DMS153 treated with DMSO at 0.1 percent for 48 hours (cell line): Measurements from ENCODE around the gene CHGA.

Experiments
- DNase-seq: peaks from one replicate; lab custom pipeline; 2025; ENCODE audit not compliant: unreplicated experiment; lab: John Stamatoyannopoulos, UW

CHGA gene, protein sequence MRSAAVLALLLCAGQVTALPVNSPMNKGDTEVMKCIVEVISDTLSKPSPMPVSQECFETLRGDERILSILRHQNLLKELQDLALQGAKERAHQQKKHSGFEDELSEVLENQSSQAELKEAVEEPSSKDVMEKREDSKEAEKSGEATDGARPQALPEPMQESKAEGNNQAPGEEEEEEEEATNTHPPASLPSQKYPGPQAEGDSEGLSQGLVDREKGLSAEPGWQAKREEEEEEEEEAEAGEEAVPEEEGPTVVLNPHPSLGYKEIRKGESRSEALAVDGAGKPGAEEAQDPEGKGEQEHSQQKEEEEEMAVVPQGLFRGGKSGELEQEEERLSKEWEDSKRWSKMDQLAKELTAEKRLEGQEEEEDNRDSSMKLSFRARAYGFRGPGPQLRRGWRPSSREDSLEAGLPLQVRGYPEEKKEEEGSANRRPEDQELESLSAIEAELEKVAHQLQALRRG

DNA sequence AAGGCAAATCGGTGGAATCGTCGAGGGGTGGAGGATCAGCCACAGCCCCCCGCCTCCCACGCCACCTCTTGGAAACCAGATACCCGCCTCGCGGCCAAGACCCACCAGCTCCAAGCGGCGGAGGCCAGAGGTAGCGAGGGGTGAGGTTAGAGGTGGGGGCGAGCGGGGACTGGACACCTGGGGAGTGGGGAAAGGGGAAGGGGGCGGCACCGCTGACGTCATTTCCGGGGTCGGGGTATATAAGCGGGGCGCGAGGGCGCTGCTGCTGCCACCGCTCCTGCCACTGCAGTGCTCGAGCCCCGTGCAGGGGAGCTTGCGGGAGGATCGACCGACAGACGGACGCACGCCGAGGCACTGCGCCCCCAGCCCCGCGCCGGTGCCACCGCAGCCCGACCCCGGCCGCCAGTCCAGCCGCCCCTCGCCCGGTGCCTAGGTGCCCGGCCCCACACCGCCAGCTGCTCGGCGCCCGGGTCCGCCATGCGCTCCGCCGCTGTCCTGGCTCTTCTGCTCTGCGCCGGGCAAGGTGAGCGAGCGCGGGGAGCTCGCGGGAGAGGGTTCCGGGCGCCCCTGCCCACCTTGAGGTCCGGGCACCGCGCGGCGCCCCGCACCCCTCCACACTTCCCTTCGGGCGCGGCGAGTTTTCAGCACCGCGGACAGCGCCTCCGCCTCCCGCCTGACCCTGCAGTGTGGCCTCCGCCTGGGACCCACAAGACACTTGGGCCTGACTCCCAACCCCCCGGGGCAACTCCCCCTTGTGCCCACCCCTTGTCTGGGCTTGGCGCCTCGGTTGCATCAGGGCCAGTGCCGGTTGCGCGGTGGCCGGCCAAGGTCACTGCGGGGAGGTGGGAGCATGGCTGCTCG, at the start of gene CHGA:
Gene CHGA, plus strand, starts transcription at position 268 of the 861 bp plus-strand sequence. Its CDS starts 210 bp downstream, at position 478.
- peak; percentile 49 for DNase-seq

DNA sequence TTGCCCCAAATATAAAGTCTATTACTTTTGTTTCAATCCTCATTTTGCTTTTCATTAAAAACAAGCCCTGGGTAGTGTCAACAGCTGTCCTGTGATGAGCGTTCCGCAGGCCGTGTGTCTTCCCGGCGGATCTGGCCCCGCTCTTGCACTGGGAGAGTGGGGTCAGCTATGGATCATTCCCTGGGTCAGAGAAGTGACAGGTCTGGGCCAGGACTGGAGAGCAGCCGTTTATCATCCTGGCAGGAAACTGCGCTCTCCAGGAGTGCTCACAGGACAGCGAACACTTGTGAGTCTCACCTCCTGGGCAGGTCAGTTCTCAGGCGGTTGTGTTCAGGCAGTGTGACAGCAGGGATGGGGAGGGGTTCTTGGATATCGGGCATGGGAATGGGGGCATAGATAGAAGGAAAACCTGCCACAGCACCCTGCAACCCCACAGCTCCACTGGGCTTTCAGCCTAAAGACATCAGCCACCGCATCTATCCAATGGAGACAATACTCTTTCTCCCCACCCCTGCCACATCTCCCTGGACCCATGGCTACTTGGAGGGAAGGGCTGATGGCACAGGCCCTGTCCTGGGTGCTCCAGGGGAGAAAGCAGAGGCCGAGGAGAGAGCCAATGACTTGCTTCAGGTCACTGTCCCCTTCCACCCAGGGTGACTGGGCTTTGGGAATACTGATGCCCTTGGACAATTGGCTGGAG, 47.8 kb upstream of the CHGA start:
- no peak for DNase-seq

DNA sequence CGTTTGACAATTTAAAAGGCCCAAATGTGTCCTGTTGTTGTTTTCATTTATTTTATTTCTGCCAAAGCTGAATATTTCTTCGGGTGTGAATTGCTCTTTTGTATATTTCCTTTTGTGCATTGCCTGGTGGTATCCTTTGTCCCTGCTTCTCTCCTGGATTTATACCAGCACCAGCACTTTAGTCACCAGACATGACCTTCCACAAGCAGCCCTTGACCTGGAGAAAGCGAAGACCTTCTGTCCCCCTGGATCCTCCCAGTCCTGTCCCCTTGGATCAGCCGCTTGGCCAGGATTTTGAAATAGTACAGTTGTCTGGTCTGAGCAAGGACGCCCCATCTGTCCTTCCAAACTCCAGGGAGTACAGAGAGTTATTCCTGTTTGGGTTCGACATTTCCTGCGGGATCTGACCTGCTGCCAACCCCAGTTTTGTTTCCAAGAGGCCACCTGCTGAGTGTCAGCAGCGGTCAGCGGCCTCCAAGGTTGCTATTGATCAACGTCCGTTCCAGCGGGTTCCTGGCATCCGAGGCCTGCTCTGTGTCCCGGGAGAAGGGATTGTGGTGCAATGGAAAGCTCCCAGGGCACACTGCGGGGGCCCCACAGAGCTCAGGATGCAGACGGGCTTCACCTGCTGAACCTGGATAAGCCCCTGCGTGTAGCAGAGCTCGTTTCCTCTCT, 45.1 kb upstream of the CHGA start:
- DNase-seq = no peak

DNA sequence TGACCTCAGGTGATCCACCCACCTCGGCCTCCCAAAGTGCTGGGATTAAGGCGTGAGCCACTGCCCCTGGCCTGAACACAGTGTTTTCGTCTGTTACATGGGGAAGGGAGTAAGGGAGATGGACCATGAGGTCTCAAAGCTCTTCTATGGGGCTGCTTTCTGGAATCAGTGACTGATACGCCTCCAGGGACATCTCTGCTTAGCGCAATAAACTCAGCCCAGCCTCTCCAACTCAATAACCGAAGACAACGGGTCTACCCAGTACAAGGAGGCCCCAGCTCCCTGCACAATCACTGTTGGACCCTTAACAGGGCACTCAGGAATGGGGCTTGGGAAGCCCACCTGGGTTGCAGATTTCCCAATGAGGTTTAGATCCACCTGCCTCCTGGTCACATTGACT, 42.6 kb upstream of the CHGA start:
- DNase-seq = no peak

DNA sequence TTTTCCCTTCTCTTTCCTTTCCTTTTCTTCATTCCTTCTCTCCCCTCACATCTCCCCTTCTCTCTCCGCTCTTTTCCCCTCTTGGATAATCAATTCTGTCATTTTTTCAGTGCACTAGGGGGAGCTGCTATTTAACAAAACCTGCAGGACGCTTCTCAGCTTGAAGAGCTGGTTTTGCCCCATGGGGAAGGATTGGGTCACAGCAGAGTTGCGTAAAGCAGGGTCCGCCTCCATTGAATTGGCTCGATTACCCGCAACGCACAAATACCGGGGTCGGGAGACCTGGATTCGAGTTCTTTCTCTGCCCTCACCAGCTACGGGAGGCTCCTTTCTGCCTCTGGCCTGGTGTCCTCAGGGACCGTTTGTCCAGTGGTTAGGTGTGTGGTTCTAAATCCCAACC, 42.1 kb upstream of the CHGA start:
- peak; percentile 62 for DNase-seq

DNA sequence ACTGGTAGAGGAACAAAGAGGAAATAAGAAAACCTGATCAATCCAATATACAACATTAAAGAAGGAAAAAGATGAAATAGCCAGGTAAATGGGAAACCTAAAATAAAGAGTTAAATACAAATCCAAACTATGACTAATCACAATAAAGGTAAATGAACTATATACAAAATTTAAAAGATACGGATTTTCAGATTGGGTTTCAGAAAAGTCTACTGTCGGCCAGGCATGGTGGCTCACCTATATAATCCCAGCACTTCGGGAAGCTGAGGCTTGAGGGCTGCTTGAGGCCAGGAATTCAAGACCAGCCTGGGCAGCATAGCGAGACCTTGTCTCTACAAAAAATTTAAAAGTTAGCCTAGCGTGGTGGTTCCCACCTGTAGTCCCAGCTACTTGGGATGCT, 39.9 kb upstream of the CHGA start:
- DNase-seq = no peak

DNA sequence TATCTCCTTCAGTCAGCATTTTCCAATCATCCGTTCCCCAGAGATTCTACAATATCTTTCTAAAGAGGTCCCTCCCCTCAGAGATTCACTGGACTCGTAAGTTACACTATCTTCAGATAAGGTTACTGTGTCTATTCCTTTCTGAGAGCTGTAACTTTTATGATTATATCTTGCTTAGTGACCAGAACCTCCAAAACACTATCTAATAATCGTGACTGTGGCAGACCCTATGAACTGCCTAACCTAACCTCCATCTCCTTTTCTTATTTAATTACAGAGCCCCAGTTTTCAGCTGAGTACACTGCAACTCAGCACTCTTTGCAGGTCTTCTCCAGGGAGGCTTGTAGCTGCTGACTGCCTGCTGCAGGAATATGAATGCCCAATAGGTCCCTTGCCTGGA, 38.5 kb upstream of the CHGA start:
- DNase-seq = no peak

DNA sequence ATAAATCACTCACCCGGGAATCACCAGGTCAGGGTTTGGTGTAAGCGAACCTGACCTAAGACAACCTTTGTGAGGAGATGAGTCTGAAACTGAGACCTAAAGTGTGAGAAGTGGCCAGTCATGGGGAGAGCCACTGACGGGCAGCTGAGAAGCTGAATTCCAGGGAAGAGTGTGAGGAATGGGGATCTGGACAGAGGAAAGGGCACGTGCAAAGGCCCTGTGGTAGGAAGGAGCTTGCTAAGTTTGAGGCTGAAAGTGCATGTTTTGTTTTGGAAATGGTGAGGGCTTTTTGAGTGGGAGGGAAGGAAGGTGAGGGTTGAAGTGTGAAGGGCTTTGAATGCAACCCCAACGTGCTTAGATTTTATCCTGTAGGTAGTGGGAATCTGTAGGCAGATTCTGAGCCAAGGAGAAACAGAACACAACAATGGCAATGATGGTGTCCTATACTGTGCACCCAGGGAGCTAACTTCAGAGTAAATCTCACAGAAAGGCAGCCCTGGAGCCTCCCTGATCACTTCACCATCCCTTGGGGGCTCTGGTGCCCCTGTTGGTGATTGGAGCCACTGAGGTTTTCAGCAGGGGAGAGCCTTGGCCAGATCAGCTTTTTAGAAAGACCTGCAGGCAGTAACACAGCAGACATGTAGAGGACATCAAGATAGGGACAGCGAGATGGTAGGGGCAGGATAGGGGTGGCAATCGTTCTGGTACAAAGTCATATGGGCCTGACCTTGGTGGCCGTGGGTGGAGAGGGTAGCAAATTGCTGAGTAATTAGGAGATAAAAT, 37.5 kb upstream of the CHGA start:
- DNase-seq = no peak

DNA sequence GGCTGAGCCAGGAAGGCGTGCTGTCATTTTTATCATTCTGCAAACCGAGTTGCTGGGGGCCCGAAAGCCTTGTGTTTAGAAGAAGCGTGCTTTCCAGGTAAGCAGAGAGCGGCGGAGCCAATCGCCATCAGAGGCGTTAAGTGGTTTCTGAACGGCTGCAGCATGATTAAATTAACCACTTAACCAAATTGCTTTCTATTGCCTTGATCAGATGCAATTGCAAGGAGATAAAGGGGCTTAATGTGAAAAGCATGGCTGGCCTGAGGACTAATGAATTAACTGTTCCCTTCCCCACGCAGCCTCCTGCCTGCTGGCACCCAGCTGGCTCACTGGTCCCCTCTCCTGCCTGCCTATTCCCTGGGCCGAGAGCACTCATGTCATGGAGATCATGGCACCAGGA, 36.6 kb upstream of the CHGA start:
- peak; percentile 22 for DNase-seq

DNA sequence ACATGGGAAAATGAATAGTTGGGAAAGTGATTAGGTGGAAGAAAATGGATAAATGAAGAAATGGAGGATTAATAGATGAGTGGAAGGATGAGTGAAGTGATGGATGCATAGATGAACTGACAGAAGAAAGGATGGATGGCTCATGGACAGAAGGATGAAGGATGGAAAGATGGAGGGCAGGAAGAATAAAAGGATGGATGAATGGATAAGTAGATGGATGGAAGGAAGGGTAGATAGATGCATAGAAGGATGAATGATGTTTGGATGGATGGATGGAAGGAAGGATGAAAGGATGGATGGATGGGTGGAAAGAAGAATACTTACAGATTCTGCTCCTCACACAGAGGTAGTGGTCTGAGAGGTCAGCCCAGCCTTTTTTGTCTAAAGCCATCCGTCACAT, 35.8 kb upstream of the CHGA start:
- no peak for DNase-seq

DNA sequence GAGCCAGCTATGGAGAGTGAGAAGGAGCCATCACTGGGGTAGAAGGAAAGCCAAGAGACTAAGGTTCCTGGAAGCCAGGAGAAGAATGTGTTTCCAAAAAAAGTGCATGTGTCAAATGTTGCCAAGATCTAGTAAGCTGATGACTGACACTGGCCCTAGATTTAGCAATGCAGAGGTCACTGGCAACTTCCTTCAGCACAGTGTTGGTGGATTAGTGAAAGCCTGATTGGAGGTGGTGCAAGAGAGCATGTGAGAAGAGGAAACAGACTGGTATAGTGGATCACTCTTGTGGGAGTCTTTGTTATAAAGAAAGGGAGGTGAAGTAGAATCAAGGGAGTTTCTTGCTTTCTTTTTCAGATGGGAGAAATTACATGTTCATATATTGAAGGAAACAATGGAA, 34.1 kb upstream of the CHGA start:
- DNase-seq = no peak

DNA sequence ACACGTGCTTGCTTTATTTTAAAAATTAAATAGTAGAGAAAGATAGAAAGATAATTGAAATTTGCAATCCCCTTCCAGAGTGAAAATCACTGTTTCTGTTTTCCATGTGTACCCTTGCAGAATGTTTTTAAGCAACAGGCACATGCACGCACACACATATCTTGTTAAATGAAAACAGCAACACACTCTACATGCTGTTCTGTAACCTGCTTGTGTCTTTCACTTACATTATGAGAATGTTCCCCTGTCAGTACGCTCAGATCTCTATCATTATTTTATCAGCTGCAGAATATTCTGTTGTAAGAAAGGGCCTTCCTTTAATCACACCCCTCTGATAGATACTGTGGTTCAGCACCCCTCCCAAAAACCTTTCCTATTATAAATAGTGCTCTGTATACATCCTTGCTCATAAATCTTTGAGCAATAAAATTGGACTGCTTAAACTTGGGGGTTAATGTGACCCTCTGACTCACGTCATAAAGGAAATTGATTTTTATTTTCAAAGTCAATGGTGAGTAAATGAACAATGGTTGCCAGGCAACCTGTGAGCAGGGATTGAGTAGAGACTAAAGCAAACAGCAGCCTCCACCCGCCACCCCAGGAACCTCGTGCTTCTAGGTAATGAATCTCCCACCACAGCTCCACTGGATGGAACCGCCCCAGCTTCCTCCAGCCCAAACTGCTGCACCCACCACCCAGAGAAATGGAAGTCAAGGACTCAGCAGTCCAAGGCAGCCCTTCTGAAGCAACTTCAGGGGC, 31.9 kb upstream of the CHGA start:
- DNase-seq = peak; percentile 73

DNA sequence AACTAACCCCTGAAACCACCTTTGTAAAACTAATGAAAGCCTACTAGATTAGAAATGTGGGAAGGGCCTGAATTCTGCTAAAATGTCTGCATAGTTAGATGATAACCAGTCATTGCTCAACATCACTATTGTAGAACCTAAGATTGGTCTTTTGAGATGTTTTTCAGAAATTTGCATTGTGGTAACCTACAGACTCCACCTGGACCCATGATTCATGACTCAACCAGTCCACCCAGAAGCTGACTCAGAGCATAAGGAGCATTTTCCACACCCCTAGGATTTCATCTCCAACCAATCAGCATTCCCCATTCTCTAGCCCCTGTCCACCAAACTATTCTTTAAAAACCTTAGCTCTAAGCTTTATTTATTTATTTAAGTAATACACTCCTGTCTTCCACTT, 30.4 kb upstream of the CHGA start:
- no peak for DNase-seq

DNA sequence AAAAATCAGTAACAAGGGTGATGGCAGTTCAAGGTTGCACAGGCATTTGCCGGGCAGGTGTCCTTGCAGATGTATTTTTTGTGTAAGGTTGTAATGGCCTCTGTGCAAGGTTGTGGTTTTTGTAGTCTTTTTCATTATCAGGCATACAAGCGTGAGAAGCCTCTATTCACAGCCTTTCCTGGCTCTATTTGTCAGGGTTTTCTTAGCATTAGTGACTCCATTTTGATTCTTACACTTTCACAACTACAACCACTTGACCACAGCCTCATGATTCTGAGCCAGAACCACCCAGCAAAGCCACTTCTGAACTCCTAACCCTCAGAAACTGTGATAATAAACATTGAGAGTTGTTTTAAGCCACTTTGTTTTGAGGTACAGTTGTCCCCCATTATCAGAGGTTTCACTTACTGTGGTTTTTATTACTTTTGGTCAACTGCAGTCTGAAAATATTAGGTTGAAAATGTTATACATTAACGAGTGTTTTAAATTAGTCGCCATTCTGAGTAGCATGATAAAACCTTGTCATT, 27.5 kb upstream of the CHGA start:
- DNase-seq = no peak

DNA sequence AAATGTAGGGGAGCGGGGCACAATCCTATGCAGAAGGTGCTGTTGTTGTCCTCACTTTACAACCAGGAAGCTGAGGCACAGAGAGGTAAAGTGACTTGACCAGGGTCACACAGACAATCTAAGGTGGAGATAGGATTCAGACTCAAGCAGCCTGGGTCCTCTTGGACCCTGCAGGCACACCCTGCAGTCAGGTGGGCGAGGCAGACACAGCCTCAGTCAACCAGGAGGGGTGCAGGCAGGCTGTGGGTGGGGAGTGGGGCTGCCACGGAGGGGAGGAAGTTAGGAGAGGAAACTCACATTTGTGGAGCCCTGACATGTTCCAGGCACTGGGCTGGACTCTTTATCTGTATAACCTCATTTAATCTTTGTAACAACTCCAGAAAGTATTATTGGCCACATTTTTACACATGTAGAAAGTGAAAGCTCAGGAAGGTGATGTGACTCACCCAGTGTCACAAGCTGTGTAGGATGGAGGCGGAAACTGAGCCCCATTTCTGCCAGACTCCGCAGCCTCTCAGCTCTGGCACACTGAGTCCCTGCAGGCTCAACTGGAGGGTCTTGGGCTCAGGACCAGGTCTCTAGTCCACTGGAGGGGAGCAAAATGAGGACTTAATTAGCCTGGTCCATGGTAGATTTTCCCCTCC, 24.9 kb upstream of the CHGA start:
- no peak for DNase-seq

DNA sequence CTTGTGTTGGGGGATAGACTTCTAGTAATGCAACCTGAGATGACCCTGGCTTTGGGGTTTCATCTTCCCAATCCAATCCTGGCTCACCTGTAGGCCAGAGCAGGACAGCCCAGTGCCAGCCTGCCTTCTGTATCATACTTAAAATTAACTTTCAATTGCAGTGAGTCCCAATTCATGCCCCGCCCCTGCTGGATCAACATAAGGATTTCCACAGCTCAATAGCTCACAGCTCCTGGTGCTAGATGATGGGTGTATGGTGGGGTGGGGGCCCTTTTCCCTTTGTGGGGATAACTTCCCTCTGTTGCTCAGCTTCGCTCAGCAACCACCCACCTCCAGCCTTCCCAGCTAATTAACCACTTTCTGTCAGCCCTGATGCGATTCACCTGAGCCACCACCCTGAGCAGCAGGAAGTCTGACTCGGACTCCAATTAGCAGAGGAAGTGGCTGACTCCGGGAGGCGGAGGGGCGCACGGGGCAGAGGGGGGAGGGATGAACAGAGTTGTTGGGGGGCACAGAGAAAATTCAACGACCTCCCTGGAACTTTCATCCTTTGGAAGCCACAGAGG, 24.3 kb upstream of the CHGA start:
- no peak for DNase-seq

DNA sequence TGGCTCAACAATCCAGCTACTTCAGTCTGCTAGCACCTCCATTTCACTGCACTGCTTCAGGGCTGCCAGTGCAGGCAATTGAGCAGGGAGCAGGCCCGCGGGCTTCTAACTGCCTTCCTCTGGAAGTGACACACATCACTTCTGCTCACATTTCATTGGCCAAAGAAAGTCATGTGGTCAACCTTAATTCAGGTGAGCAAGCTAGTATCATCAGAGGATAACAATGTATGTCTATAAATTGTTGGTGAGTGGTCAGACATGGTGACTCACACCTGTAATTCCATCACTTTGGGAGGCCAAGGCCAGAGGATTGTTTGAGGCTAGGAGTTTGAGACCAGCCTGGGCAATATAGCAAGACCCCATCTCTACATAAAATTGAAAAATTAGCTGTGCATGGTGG, 22.3 kb upstream of the CHGA start:
- DNase-seq = no peak

DNA sequence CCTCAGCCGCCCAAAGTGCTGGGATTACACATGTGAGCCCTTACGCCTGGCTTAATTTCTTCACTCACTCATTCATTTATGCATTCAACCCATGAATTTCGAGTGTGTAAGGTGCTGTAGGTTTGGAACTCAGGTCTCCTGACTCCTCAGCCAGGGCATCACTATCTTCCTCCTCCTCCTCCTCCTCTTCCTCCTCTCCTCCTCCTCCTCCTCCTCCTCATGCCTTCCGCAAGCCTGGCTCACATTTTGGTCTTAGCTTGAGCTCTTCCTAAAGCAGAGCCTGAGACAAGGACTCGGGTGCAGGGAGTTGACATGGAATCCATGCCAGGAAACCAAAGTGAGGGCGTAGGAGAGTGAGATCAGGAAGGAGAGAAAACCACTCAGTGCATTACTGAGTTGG, 20.8 kb upstream of the CHGA start:
- DNase-seq = no peak
